CD4-positive, alpha-beta T cell treated with Interleukin-17A for 1 hour (primary cell): ENCODE data around the gene SLC35G6.
"Not testable (repeated sequence)": the region's sequence is repeated elsewhere in the genome, so short reads cannot be mapped to it uniquely, and the experiment has no call there.

ENCODE experiments used
- DNase-seq: peaks from one replicate; pipeline ENCODE4 v3.0.0-alpha.2; 2020

SLC35G6 gene

DNA sequence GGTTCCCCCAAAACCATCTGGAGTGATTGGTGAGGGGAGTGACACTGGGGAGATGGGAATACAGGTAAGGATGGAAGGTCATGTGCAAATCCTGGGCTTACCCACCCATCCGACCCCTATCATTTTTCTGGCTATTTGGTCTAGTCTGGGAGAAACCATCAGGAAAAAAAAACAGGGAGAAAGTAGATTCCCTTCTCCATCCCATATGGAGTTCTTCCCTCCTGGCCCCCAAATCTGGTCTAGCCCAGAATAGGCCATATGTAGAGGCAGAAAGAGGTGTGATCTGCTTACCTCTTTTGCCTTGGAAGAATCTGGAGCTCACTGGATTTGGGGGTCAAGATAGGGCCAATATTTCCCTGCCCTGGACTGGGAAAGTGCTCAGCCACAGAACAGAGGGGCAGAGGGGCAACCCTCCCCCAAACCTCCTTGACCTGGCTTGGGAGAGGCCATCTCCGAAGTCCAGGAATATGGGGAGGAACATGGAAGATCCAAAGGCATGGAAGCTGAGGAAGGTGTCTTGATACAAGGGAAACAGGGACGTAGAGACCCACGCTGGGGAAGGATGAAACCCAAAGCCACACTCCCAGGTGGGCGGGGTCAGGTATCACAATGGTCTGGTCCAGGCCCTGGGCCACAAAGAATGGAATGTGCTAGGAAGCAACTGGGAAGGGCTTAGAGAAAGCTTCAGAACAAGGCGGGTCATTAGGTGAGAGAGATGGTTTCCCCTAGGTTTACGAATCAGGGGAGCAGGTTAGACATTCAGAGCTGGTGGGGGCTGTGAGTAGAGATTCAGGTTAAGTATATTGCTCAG, 20.2 kb upstream of the SLC35G6 start:
- DNase-seq, result no peak

DNA sequence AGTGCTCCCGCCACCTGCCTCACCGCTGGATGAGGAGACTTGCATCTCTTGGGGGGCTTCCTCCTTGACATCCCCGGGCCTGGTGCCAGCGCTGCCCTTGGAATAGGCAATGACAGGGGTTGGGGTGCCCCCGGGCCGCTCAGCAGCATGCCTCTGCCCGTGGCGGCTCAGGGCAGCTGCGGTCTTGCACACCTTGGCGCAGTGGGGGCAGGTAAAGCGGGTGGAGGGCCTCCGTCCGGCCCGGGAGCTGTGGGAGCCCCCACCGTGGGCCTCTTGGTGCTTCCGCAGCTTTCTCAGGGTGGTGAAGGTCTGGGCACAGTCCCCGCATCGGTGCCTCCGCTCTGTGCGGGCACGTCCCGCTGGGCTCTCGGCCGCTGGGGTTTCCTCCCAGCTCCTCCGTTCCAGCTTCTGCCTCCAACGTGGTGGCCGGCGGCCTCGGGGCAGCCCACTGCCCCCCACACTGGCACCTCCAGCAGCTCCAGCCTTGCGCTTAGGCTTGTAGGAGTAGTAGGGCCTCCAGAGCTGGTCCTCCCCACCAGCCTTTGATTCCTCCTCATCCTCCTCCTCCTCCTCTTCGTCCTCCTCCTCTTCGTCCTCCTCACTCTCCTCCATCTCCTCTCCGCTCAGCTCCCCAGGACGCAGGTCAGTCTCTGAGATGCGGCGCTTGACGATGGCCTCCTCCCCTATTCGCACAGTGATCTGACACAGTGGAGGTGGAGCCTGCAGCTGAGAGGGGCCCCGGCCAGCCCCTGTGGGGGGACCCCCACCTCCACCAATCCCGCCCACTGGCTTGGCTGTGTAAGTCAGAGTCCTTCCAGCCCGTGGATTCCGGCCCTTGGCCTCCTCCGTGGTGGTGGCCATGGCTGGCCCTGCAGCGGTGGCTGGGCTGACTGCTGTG, 18.5 kb upstream of the SLC35G6 start:
- no peak for DNase-seq

DNA sequence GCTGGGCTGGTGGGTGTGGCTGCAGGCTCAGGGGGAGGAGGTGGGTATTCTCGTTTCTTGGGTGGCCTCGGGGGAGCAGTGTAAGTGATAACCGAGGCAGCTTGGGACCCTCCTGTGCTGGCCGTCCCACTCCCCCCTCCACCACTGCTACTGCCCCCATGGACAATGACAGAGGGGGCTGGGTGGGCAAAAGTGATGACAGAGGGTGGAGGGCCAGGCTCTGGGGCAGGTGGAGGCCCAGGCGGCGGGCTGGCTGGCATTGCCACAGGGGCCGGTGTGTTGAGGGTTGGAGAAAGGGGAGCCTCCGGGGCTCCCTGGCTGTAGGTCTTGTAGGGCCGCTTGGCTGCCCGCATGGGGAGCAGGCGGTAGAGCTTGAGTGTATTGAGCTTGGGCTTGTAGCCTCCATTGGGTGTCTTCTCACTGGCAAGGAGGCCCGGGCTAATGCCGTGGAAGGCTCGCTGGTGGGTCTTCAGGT, 17.8 kb upstream of the SLC35G6 start:
- no peak for DNase-seq

DNA sequence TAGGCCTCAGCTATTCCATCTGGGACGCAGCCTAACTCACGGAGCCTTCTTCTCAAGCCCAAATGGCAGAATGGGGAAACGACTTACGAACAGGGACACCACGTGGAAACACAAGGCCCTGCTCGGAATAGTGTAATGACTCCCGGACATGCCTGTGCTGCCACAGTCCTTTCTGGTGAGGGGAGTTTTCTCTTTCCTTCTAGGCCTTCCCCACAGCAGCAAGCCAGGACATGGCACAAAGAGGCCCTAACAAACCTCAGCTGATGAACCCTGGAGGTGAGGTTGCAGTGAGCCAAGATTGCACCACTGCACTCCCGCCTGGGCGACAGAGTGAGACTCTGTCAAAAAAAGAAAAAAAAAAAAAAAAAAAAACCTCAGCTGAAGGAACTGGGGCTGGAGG, 17.2 kb upstream of the SLC35G6 start:
- no peak for DNase-seq

DNA sequence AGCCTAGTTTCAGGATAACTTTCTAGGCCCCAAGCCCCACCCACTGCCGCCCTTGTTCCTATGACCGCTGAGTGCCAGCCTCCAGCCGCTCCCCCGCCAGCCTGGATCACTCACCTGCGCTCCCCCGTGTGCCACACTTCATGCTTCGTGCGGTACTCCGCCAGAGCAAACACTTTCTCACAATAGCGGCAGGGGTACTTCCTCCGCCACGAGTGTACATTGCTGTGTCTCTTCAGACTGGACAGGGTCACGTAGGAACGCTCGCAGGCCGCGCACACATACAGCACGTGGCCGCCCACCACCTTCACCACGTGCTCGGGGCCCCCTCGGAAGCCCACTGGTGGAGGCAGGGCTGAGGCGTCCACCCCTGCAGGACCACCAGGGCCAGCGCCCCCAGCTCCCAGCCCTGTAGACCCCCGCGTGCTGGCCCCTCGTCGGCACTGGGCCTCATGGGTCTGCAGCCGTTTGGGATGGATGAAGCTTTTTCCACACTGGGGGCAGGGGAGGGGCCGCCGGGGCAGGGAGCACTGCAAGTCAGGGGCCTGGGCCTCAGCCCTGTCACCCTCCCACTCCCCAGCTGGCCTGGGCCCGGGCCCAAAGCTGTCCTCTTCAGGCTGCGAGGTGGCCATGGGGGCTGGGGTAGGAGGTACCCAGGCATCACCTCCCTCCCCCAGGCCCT, 15.5 kb upstream of the SLC35G6 start:
- DNase-seq, result no peak

DNA sequence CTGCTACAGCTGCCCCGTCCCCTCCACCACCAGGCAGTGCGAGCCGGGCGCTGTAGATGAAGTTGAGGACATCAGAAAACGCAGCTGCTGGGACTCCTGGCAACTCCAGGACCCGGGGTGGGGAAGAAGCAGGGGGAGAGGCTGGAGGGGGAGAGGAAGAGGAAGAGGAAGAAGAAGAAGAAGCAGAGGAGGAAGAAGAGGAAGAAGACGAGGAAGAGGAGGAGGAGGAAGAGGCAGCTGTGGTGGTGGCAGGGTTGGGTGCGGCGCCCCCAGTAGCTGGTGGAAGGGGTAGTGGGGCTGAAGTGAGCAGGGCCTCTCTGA, 15.0 kb upstream of the SLC35G6 start:
- DNase-seq, result no peak

DNA sequence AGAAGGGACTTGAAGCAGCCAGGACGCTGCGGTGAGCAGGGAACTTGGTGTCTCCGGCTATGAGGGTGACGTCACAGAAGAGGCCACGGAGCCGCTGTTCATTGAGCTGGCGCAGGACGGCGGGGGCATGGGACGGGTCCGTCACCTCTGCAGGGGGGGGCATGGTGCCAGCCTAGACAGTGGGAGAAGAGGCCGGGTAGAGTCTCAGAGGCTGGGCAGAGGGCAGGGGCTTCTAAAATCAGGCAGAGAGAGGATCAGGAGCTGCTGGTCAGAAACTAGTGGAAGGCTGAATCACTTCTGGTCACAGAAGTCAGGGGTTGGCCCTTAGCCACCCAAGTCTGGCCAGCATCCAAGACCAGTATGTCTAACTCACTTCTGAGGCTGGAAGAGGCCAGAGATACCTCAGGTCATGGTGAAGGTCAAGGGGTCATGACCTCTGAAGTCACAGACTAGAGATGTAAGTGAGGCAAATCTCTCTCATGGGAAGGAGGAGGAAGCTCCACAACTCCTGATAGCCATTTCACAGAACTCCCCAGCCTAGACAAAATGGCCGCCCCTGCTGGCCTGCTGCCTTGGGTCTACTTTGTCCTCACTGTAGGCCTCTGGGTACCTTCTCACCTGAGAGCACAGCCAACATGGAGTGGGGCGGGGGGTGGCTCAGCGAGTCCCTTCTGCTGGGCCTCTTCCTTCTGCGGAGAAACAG, 14.5 kb upstream of the SLC35G6 start:
- no peak for DNase-seq

DNA sequence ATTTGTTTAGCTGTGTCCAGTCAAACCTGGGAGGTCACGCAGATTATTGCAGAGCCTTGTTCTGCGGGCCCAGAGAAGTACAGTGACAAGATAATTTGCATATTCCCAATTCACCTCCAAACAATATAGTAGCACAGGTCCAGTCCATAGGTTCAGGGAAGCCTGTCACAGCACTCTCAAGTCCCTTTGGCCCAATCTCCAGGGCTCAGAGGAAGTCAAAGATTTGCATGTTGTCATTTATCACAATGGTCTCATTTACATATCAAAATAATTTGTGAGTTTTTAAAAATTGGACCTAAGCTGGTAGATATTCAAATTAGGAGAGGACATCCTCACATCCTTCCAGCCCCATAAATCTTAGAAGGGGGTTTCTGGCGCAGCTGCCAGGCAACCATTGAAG, 13.7 kb upstream of the SLC35G6 start:
- DNase-seq, result no peak

DNA sequence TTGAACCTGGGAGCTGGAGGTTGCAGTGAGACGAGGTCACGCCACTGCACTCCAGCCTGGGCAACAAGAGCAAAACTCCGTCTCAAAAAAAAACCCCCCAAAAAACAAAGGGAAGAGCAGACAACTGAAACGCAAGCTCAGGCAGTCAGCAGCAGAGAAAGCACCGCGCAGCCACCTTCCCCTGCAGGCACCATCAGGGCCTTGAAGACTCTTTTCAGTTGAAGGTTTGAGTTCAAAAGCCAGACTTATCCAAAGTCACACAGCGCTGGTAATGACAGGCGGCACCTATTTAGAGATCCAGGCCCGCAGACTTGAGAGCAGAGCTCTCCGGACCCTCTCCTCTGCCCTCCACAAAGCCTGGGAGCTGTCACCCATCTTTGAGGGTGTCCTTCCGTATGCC, 13.0 kb upstream of the SLC35G6 start:
- DNase-seq, result no peak

DNA sequence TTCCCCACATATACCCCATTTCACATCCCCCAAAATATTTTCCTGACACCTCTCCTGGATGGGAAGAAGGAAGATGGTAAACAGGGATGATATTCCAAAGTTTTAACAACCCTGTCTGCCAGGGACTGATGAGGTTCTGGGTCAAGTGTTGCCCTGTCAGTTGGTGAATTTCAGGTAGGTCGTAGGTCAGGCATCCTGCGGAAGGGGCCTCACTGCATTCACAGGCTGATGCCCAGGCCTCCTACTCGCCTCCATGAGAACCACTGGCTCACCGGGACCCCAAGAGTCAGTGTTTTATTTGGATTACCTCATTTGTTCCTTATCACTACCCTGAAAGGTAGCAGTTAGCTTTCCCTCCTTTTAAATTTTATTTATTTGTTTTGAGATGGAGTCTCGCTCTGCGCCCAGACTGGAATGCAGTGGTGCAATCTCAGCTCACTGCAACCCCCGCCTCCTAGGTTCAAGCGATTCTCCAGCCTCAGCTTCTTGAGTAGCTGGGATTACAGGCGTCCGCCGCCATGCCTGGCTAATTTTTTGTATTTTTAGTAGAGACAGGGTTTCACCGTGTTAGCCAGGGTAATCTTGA, 12.3 kb upstream of the SLC35G6 start:
- DNase-seq, result no peak

DNA sequence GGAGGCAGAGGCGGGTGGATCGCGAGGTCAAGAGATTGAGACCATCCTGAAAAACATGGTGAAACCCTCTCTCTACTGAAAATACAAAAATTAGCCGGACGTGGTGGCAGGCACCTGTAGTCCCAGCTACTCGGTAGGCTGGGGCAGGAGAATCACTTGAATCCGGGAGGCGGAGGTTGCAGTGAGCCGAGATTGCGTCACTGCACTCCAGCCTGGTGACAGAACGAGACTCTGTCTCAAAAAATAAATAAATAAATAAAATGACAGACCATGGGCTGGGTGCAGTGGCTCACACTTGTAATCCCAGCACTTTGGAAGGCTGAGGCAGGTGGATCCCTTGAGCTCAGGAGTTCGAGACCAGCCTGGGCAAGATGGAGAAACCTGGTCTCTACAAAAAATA, 11.4 kb upstream of the SLC35G6 start:
- not testable (repeated sequence) for DNase-seq

DNA sequence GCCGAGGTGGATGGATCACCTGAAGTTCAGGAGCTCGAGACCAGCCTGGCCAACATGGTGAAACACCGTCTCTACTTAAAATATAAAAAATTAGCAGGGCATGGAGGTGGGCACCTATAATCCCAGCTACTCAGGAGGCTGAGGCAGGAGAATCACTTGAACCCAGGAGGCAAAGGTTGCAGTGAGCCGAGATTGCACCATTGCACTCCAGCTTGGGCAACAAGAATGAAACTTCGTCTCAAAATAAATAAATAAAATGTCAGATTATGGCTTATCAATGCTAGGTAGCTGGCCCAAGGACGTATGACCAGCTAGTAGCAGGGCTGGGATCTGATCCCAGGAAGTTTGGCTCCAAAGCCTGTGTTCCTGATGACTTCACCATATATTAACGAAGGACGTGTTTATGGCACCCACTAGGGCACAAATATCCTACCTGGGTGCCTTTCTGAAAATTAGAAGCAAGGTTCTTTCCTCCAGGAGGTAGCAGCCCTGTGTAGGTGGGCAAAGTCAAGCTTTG, 10.7 kb upstream of the SLC35G6 start:
- not testable (repeated sequence) for DNase-seq

DNA sequence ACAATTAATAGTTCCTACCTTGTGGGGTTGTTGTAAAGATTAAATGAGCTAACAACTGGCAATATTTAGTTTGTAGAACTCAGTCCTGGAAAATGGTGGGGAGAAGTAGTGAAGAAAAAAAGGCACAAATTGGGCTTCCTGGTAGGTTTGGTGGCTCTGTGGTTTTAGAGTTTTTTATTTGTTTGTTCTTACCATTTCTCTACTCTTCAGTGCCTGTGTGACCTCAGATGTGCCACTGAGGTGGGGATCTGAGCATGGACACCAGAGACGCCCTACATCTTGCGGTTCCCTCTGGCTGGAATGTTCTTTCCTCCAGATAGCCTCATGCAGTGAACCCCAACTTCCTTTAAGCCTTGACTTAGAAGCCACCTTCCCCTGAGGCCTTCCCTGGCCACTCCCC, 9.5 kb upstream of the SLC35G6 start:
- no peak for DNase-seq

DNA sequence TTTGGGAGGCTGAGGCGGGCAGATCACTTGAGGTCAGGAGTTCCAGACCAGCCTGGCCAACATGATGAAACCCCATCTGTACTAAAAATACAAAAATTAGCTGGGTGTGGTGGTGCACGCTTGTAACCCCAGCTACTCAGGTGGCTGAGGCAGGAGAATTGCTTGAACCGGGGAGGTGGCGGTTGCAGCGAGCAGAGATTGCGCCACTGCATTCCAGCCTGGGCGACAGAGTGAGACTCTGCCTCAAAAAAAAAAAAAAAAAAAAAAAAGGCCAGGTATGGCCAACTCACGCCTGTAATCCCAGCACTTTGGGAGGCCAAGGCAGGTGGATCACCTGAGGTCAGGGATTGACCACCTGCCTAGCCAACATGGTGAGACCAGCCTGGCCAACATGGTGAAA, 6.5 kb upstream of the SLC35G6 start:
- not testable (repeated sequence) for DNase-seq

DNA sequence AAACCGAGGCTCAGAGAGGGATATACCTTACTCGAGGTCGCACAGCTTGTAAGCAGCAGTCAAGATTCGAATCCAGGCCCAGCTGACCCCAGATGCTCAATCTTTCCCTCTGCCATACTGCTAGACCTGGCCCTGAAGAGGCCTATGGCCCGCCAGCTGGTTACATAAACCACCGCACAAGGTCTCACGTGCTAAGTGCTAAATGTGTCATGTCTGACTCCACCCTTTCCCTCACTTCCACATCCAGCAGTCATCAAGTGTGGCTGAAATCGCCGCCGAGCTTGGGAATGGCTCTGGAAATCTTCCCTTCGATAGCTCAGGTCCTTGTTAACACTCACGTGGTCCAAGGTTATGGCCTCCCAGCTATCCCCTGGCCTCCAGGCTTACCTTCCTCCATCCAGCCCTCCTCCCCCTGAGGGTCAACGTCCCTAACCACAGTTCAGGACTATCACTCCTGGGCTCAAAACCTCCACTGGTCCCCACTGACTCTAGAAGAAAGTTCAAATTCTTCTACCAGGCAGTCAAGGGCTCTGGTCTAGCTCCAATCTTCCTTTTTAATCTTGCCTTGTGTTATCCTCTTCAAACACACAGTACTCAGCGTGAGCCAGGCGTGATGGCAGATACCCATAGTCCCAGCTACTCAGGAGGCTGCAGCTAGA, 5.4 kb upstream of the SLC35G6 start:
- DNase-seq, result peak; percentile 42

DNA sequence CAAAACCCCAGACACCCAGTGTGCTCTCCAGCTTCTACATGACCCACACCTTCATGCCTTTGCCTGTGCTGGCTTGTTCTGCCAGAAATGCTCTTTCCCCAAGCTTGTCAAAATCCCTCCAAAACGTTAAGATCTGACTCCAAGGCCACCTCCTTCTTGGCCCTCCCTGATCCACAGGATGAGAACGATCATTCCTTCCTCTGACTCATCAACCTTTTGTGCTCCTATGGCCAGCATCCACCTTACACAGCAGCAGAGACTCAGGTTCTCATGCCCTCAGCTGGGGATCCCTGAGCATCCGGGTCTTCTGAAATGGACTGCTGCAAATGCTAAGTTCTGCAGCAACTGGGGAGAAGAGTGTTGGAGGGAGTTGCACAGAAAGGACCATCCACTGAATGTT, 4.8 kb upstream of the SLC35G6 start:
- DNase-seq, result no peak

DNA sequence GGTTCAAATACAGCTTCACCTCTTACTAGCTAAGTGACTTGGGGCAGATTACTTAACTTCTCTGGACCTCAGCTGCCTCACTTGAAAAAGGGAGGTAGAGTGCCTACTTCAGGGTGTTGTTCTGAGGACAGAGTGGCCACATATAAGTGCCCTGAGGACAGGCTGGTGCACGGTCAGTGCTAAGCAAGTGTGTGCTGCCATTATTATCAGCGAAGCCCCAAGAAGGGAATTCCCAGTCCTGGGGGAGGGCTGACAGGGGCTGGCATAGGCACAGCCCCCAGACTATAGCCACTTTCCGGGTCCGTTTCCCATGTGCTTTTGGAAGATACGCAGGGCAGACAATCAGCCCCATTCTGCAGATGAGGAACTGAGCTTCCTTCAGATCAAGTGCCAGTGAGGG, 4.3 kb upstream of the SLC35G6 start:
- DNase-seq, result no peak

DNA sequence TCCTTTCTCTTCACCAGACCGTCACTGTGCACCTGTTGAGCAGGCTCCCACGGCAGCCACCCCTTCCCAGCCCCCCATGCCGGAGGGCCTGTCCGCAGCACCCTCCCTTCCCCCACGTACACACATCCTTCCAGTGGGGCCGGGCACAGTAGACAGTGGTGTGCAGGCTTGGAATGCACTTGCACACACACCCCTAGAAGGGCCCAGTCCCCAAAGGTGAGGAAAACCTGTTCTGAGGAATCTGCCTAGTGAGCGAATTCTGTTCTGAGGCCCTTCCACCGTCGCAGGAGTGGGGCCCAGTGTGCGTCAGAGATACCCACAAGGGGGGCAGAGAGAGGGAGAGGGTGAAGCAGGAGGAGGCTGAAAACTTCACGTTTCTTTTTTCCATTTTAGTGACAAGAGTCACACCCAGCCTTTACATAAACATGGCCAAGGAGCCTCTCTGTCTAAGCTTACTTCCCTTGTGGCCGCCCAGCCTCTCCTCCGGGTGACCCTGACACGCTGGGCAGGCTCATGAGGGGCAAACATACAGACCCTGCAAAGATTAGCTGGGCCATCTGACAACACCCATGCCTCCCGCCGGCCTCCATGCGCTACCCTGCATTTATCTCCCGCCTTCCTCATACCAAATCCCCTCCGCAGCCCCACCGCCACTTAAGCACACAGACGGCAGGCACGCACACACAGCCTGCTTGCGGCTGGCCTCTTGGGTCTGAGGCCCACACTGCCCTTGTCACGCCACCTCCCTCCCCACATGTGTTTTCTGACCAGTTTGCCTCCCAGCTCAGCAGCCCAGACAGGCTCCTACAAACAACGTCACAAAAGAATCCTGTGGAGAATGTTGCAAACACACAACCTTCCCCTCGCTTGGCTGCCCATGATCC, 3.6 kb upstream of the SLC35G6 start:
- no peak for DNase-seq

DNA sequence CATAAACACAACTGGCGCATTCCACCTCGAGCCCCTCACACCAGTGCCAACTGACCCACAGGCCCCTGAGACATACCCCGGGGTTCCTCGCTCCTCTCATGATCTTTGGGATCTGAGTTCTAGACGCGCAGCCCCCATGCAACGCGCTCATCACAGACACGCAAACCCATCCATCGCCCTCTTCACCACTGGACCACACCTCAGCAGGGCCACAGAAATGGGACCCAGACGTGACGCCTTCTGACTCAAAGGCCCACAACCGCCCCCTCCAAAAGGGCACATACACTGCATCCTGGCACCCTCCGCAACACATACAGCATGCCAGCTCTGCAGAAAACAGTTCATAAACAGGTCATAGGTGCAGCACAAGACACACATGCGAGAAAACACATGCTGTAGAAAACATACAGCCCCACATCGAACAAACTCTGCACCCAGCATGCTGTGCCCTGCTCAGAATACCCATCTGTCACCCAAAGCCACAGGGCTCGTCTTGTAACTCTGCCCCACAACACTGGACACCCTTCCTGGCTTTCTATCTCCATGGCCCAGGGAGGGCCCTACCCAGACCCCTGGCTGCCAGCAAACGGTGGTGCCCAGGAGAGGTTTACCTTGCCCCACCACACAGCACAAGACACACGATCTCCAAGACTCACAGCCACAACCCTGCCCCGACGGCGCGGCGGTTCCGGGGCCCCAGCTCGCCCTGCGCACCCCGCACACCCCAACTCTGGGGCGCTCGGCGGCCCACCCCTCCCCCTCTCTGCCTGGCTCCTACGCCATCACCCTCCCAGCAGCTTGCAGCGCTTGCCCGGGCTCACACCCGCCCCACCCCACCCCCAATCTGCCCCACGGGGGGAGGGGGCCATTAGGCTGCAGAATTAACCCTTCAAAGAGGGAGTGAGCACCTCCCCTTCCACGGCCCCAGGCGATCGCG, 2.7 kb upstream of the SLC35G6 start:
- peak; percentile 85 for DNase-seq
